Right atrium auricular region (tissue), 2 donors: ENCODE data around the gene LILRA5. TPM values are rescaled to one million over a fixed set of nuclear protein-coding genes. Genes with fewer than 3 reads are reported as not detected.

Experiments used
- DNase-seq: peaks from one replicate; pipeline ENCODE4 v3.0.0-alpha.2; 2019; ENCODE audit warnings: low spot score
- H3K27ac ChIP-seq, 2 donors: fragments of 200-600 bp; sonication (generic); 1 replicate in 1 of 2; 2 replicates in 1 of 2; pipeline ENCODE4 v1.5.1; 2016 to 2019
- H3K27me3 ChIP-seq, 2 donors: fragments of 200-600 bp; sonication (generic); one replicate each; pipeline versions ENCODE4 v1.5.1 to v1.6.0; 2017 to 2019
- H3K36me3 ChIP-seq: fragments of 200-600 bp; sonication (generic); one replicate; pipeline ENCODE4 v1.5.1; 2016
- H3K4me1 ChIP-seq, 2 donors: fragments of 200-600 bp; sonication (generic); one replicate each; pipeline versions ENCODE4 v1.5.1 to v1.6.0; 2017 to 2019
- H3K4me3 ChIP-seq, 2 donors: fragments of 200-600 bp; sonication (generic); 1 replicate in 1 of 2; 2 replicates in 1 of 2; pipeline ENCODE4 v1.5.1; 2017 to 2019; ENCODE audit warnings: mild to moderate bottlenecking in 1 of 2, moderate library complexity in 1 of 2
- H3K9me3 ChIP-seq, 2 donors: fragments of 200-600 bp; sonication (generic); one replicate each; pipeline ENCODE4 v1.5.1; 2019
- CTCF ChIP-seq, 2 donors: fragments of 200-600 bp; sonication (generic); IDR thresholded peaks; one replicate each; pipeline ENCODE4 v1.5.1; 2019; ENCODE audit warnings: antibody characterized with exemption in 2 of 2
- total RNA-seq, 2 donors: library from RNA; depleted of rRNA; stranded (reverse); fragments of >200 nt; gene quantifications; one replicate each; pipeline ENCODE4 v1.1.0, GENCODE V29; 2016

Gene LILRA5
- total RNA-seq, 2 donors from 2014 or later, result 0.93 to 3.6 TPM

DNA sequence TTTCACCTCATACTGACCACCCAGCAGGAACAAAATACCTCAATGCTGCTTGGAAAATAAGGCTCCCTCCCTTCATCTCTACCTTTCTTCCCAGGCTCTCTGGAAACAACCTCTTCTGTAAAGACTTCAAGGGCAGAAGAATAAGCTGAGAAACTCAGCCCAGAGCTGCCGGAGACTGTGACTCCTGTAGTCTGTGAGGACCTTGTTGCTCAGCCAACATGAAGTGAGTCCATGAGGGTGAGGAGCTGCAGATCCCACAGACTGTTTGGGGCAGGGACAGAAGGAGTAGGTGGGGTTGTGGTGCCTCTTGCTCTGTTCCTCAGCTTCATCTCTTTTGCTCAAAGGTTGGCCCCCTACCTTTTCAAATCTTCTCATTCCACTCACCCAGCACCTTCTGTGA, 7.8 kb downstream of the LILRA5 start:
- Histone ChIP-seq H3K27ac (no peak overlapping the region), H3K9me3 (no peaks in the 10 kb centered on the region), H3K4me3 (no peak overlapping the region), H3K36me3 (no peaks in the 10 kb centered on the region), H3K4me1 (no peaks in the 10 kb centered on the region), H3K27me3 (no peaks in the 10 kb centered on the region)
- TF ChIP-seq CTCF (IDR thresholded peaks at IDR 0.05), result no peak
- no peak for DNase-seq

DNA sequence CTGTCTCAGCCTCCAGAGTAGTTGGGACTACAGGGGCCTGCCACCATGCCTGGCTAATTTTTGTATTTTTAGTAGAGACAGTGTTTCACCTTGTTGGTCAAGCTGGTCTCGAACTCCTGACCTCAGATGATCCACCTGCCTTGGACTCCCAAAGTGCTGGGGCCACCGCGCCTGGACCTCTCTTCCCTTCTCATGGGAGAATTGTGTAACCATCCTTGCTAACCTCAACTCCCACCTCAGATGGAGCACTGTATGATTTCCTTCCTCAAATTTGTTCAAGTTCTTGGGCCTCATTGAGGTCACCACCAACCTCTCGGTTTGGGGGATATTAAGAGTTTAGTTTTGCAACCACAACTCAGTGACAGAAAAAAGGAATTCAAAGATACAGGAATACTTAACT, 10.7 kb downstream of the LILRA5 start:
- no peaks in the 10 kb centered on the region for H3K36me3 ChIP-seq
- no peaks in the 10 kb centered on the region for H3K27me3 ChIP-seq
- TF ChIP-seq CTCF (IDR thresholded peaks at IDR 0.05), result no peak
- H3K4me1 ChIP-seq, result no peaks in the 10 kb centered on the region
- no peak overlapping the region for H3K4me3 ChIP-seq
- H3K9me3 ChIP-seq, result no peaks in the 10 kb centered on the region
- peak; percentile 55 for DNase-seq
- H3K27ac ChIP-seq, result no peak overlapping the region

DNA sequence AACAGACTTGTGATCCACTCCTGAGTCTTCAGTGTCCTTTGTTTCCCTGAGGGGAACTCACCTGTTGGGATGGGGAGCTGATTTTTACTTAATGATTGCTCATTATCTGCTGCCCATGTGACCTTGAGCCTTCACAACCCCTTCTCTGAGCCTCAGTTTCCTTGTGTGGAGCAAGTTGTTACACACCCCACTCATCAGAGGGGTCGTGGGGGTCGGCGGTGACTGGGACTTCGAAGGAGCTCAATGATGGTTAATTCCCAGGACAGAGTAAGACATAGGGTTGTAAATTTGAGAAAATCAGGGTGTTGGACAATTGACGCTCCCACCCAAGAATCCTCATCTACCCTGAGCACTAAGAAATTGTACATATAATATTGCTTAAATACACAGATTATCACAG, 13.5 kb downstream of the LILRA5 start:
- no peak overlapping the region for H3K4me3 ChIP-seq
- H3K4me1 ChIP-seq, result no peaks in the 10 kb centered on the region
- no peaks in the 10 kb centered on the region for H3K9me3 ChIP-seq
- H3K27ac ChIP-seq, result no peak overlapping the region
- H3K36me3 ChIP-seq, result no peaks in the 10 kb centered on the region
- TF ChIP-seq CTCF (IDR thresholded peaks at IDR 0.05), result no peak
- H3K27me3 ChIP-seq, result no peaks in the 10 kb centered on the region
- DNase-seq, result no peak

- no peak for TF ChIP-seq CTCF (IDR thresholded peaks at IDR 0.05)
- H3K4me3 ChIP-seq, result no peak overlapping the region
These were observed 13.9 kb downstream of the LILRA5 start for GRCh38 chr19:54299126-54299498.

GRCh38 chr19:54298357-54299125, 14.4 kb downstream of the LILRA5 start:
- H3K4me3 ChIP-seq, result no peak overlapping the region
- H3K4me1 ChIP-seq, result no peaks in the 10 kb centered on the region
- DNase-seq, result no peak
- H3K9me3 ChIP-seq, result no peaks in the 10 kb centered on the region
- H3K27ac ChIP-seq, result no peak overlapping the region
- TF ChIP-seq CTCF (IDR thresholded peaks at IDR 0.05), result no peak
- H3K27me3 ChIP-seq, result no peaks in the 10 kb centered on the region
- H3K36me3 ChIP-seq, result no peaks in the 10 kb centered on the region

More at GRCh38 chr19:54299126-54299498, 13.9 kb downstream of the LILRA5 start:
- no peaks in the 10 kb centered on the region for H3K27me3 ChIP-seq
- H3K4me1 ChIP-seq, result no peaks in the 10 kb centered on the region
- H3K36me3 ChIP-seq, result no peaks in the 10 kb centered on the region
- no peak overlapping the region for H3K27ac ChIP-seq
- DNase-seq, result no peak
- H3K9me3 ChIP-seq, result no peaks in the 10 kb centered on the region
